HEK293 (cell line): ENCODE measurements around the gene ABCF1.

Experiments used
- SP2 ChIP-seq: fragments of 450-650 bp; formaldehyde crosslinking; IDR thresholded peaks from 2 replicates; pipeline ENCODE4 v1.5.1; 2016; ENCODE audit warnings: missing biosample characterization, missing genetic modification characterization
- SP7 ChIP-seq: fragments of 450-650 bp; formaldehyde crosslinking; IDR thresholded peaks from 2 replicates; pipeline ENCODE4 v1.5.1; 2016; ENCODE audit warnings: missing biosample characterization, missing genetic modification characterization
- ZBTB11 ChIP-seq: fragments of 450-650 bp; formaldehyde crosslinking; conservative IDR thresholded peaks from 2 replicates; pipeline ENCODE4 v1.5.1; 2016; ENCODE audit warnings: low read depth, missing biosample characterization, missing genetic modification characterization
- ZEB2 ChIP-seq: fragments of 450-650 bp; formaldehyde crosslinking; IDR thresholded peaks from 2 replicates; pipeline ENCODE4 v1.5.1; 2016; ENCODE audit warnings: missing biosample characterization, missing genetic modification characterization
- ZIC2 ChIP-seq: fragments of 450-650 bp; formaldehyde crosslinking; IDR thresholded peaks from 2 replicates; pipeline ENCODE4 v1.5.1; 2016; ENCODE audit warnings: missing biosample characterization, missing genetic modification characterization
- ZNF138 ChIP-seq: fragments of 450-650 bp; formaldehyde crosslinking; IDR thresholded peaks from 2 replicates; pipeline ENCODE4 v1.5.1; 2016; ENCODE audit warnings: missing biosample characterization, missing genetic modification characterization, borderline replicate concordance
- ZNF341 ChIP-seq: fragments of 450-650 bp; formaldehyde crosslinking; IDR thresholded peaks from 2 replicates; pipeline ENCODE4; 2016; ENCODE audit warnings: low read depth, missing biosample characterization, missing genetic modification characterization
- ZNF350 ChIP-seq: fragments of 450-650 bp; formaldehyde crosslinking; IDR thresholded peaks from 2 replicates; pipeline ENCODE4 v1.5.0; 2017; ENCODE audit warnings: missing biosample characterization, mild to moderate bottlenecking, missing genetic modification characterization
- ZNF433 ChIP-seq: fragments of 450-650 bp; formaldehyde crosslinking; IDR thresholded peaks from 2 replicates; pipeline ENCODE4 v1.5.1; 2016; ENCODE audit warnings: missing biosample characterization, missing genetic modification characterization, low read depth
- ZNF510 ChIP-seq: fragments of 450-650 bp; formaldehyde crosslinking; IDR thresholded peaks from 2 replicates; pipeline ENCODE4 v1.5.1; 2018; ENCODE audit warnings: mild to moderate bottlenecking, missing genetic modification characterization, missing biosample characterization; ENCODE audit not compliant: insufficient replicate concordance
- ZNF518A ChIP-seq: fragments of 450-650 bp; formaldehyde crosslinking; conservative IDR thresholded peaks from 2 replicates; pipeline ENCODE4 v1.5.1; 2016; ENCODE audit warnings: low read depth, missing biosample characterization, missing genetic modification characterization
- ZNF530 ChIP-seq: fragments of 450-650 bp; formaldehyde crosslinking; IDR thresholded peaks from 2 replicates; pipeline ENCODE4 v1.5.1; 2016; ENCODE audit warnings: low read depth, missing biosample characterization, missing genetic modification characterization
- ZNF600 ChIP-seq: fragments of 450-650 bp; formaldehyde crosslinking; IDR thresholded peaks from 2 replicates; pipeline ENCODE4 v1.5.1; 2016; ENCODE audit warnings: missing biosample characterization, missing genetic modification characterization
- ZNF610 ChIP-seq: fragments of 450-650 bp; formaldehyde crosslinking; IDR thresholded peaks from 2 replicates; pipeline ENCODE4 v1.5.1; 2016; ENCODE audit warnings: missing biosample characterization, missing genetic modification characterization, borderline replicate concordance
- ZNF791 ChIP-seq: fragments of 450-650 bp; formaldehyde crosslinking; IDR thresholded peaks from 2 replicates; pipeline ENCODE4 v1.5.1; 2016; ENCODE audit warnings: missing biosample characterization, missing genetic modification characterization
- ZNF792 ChIP-seq: fragments of 450-650 bp; formaldehyde crosslinking; IDR thresholded peaks from 2 replicates; pipeline ENCODE4 v1.5.1; 2016; ENCODE audit warnings: missing biosample characterization, missing genetic modification characterization
- ZSCAN30 ChIP-seq: fragments of 450-650 bp; IDR thresholded peaks from 2 replicates; pipeline ENCODE4 v1.5.1; 2018; ENCODE audit warnings: missing biosample characterization, mild to moderate bottlenecking, missing genetic modification characterization, moderate library complexity
- TF ChIP-seq, protein P1 (sequence below): fragments of 450-650 bp; formaldehyde crosslinking; IDR thresholded peaks from 2 replicates; pipeline ENCODE4 v1.5.1; 2016; ENCODE audit warnings: missing biosample characterization, missing genetic modification characterization
- TF ChIP-seq, protein P2 (sequence below): sonication (generic); formaldehyde crosslinking; IDR thresholded peaks from 2 replicates; pipeline ENCODE4 v1.8.1; 2022; ENCODE audit warnings: mild to moderate bottlenecking, moderate library complexity, missing genetic modification reagents
- TF ChIP-seq, protein P3 (sequence below): fragments of 450-650 bp; formaldehyde crosslinking; optimal IDR thresholded peaks from 2 replicates; pipeline ENCODE3; 2016; ENCODE audit warnings: missing biosample characterization, mild to moderate bottlenecking, missing genetic modification characterization
- TF ChIP-seq, protein P4 (sequence below): fragments of 450-650 bp; formaldehyde crosslinking; IDR thresholded peaks from 2 replicates; pipeline ENCODE4 v1.5.1; 2016; ENCODE audit warnings: missing biosample characterization, missing genetic modification characterization
- TF ChIP-seq, protein P5 (sequence below): fragments of 450-650 bp; formaldehyde crosslinking; IDR thresholded peaks from 2 replicates; pipeline ENCODE4 v1.5.1; 2016; ENCODE audit warnings: missing biosample characterization, missing genetic modification characterization

ABCF1 gene

DNA sequence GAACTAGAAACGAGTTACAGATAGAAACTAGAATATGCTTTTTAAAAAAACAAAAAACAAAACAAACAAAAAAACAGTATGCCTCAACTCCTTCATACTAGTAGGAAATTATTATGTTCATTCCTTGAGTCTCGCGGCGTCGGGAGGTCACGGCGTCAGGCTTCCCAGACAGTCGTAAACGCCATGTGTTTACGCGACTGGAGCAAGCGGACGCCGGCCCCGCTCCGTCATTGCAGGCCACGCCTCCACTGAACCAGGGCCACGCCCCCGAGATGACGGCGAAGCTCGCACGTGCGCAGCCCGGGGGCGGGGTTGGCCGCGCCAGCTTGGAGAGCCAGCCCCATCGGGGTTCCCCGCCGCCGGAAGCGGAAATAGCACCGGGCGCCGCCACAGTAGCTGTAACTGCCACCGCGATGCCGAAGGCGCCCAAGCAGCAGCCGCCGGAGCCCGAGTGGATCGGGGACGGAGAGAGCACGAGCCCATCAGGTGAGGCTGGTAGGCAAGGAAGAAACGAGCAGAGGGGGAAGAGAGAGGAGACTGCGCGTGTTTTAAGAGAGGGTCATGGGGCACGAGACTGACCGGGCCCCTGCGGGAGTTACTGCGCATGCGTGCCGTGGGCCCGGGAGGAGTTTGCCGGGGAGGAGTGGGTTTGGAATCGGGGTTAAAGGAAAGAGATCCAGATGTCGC lies at the start of gene ABCF1 (continued):
- TF ChIP-seq, protein P1, sequence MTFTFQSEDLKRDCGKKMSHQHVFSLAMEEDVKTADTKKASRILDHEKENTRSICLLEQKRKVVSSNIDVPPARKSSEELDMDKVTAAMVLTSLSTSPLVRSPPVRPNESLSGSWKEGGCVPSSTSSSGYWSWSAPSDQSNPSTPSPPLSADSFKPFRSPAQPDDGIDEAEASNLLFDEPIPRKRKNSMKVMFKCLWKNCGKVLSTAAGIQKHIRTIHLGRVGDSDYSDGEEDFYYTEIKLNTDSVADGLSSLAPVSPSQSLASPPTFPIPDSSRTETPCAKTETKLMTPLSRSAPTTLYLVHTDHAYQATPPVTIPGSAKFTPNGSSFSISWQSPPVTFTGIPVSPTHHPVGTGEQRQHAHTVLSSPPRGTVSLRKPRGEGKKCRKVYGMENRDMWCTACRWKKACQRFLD (tag by site-specific recombination): no peak
- TF ChIP-seq ZSCAN30: no peak
- TF ChIP-seq ZNF610 (tag by site-specific recombination): no peak
- no peak for TF ChIP-seq ZNF138
- TF ChIP-seq ZNF510 (tag by site-specific recombination): no peak
- no peak for TF ChIP-seq ZNF791 (tag by site-specific recombination)
- TF ChIP-seq SP2 (tag by site-specific recombination): peak; percentile 93
- peak; percentile 97 for TF ChIP-seq ZNF792
- peak; percentile 96 for TF ChIP-seq ZBTB11
- TF ChIP-seq, protein P2, sequence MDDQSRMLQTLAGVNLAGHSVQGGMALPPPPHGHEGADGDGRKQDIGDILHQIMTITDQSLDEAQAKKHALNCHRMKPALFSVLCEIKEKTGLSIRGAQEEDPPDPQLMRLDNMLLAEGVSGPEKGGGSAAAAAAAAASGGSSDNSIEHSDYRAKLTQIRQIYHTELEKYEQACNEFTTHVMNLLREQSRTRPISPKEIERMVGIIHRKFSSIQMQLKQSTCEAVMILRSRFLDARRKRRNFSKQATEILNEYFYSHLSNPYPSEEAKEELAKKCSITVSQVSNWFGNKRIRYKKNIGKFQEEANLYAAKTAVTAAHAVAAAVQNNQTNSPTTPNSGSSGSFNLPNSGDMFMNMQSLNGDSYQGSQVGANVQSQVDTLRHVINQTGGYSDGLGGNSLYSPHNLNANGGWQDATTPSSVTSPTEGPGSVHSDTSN (CRISPR knock-in tag): peak; percentile 88; the same call in 1 of the 2 replicates
- TF ChIP-seq, protein P3, sequence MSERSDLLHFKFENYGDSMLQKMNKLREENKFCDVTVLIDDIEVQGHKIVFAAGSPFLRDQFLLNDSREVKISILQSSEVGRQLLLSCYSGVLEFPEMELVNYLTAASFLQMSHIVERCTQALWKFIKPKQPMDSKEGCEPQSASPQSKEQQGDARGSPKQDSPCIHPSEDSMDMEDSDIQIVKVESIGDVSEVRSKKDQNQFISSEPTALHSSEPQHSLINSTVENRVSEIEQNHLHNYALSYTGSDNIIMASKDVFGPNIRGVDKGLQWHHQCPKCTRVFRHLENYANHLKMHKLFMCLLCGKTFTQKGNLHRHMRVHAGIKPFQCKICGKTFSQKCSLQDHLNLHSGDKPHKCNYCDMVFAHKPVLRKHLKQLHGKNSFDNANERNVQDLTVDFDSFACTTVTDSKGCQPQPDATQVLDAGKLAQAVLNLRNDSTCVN (tag by site-specific recombination): peak; percentile 73
- no peak for TF ChIP-seq ZNF530 (tag by site-specific recombination)
- TF ChIP-seq SP7 (tag by site-specific recombination): peak; percentile 68
- peak; percentile 98 for TF ChIP-seq ZNF600
- TF ChIP-seq ZIC2 (tag by site-specific recombination): no peak
- TF ChIP-seq ZNF350 (tag by site-specific recombination): no peak
- peak; percentile 75 for TF ChIP-seq ZNF518A (tag by site-specific recombination)
- peak; percentile 77 for TF ChIP-seq ZNF341
- peak; percentile 91 for TF ChIP-seq ZEB2 (tag by site-specific recombination)
- no peak for TF ChIP-seq ZNF433 (tag by site-specific recombination)
- TF ChIP-seq, protein P4, sequence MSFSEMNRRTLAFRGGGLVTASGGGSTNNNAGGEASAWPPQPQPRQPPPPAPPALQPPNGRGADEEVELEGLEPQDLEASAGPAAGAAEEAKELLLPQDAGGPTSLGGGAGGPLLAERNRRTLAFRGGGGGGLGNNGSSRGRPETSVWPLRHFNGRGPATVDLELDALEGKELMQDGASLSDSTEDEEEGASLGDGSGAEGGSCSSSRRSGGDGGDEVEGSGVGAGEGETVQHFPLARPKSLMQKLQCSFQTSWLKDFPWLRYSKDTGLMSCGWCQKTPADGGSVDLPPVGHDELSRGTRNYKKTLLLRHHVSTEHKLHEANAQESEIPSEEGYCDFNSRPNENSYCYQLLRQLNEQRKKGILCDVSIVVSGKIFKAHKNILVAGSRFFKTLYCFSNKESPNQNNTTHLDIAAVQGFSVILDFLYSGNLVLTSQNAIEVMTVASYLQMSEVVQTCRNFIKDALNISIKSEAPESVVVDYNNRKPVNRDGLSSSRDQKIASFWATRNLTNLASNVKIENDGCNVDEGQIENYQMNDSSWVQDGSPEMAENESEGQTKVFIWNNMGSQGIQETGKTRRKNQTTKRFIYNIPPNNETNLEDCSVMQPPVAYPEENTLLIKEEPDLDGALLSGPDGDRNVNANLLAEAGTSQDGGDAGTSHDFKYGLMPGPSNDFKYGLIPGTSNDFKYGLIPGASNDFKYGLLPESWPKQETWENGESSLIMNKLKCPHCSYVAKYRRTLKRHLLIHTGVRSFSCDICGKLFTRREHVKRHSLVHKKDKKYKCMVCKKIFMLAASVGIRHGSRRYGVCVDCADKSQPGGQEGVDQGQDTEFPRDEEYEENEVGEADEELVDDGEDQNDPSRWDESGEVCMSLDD: peak; percentile 79
- TF ChIP-seq, protein P5, sequence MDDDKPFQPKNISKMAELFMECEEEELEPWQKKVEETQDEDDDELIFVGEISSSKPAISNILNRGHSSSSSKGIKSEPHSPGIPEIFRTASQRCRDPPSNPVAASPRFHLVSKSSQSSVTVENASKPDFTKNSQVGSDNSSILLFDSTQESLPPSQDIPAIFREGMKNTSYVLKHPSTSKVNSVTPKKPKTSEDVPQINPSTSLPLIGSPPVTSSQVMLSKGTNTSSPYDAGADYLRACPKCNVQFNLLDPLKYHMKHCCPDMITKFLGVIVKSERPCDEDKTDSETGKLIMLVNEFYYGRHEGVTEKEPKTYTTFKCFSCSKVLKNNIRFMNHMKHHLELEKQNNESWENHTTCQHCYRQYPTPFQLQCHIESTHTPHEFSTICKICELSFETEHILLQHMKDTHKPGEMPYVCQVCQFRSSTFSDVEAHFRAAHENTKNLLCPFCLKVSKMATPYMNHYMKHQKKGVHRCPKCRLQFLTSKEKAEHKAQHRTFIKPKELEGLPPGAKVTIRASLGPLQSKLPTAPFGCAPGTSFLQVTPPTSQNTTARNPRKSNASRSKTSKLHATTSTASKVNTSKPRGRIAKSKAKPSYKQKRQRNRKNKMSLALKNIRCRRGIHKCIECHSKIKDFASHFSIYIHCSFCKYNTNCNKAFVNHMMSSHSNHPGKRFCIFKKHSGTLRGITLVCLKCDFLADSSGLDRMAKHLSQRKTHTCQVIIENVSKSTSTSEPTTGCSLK (tag by site-specific recombination): no peak
